Calu3 (cell line): Measurements from ENCODE around the gene MACO1. TPM values are rescaled to one million over a fixed set of nuclear protein-coding genes. Genes with fewer than 3 reads are reported as not detected.

Source experiments
- BruUV-seq: library from RNA; stranded (reverse); fragments of 400-500 nt; replicated peaks from 2 replicates; lab custom pipeline; 2021; lab: Mats Ljungman, UMichigan
- CTCF ChIA-PET: fragments of 300-600 bp; sonication (Branson Sonifier 250); formaldehyde crosslinking; loops from one replicate; lab custom pipeline; 2022; ENCODE audit warnings: antibody characterized with exemption; lab: Charles Lee
- DNase-seq: peaks from one replicate; pipeline ENCODE4 v3.0.0; 2022
- H3K27ac Mint-ChIP-seq: one replicate; pipeline ENCODE4 v1.8.0; 2022; ENCODE audit warnings: mixed read lengths; ENCODE audit not compliant: unreplicated experiment
- H3K27me3 Mint-ChIP-seq: one replicate; pipeline ENCODE4 v1.8.0; 2022; ENCODE audit warnings: mixed read lengths; ENCODE audit not compliant: unreplicated experiment
- H3K36me3 Mint-ChIP-seq: one replicate; pipeline ENCODE4 v1.8.0; 2022; ENCODE audit warnings: mild to moderate bottlenecking, moderate library complexity, mixed read lengths; ENCODE audit not compliant: insufficient read depth, unreplicated experiment
- H3K4me1 Mint-ChIP-seq: one replicate; pipeline ENCODE4 v1.8.0; 2022; ENCODE audit warnings: mild to moderate bottlenecking, low read depth, mixed read lengths; ENCODE audit not compliant: unreplicated experiment
- H3K4me3 Mint-ChIP-seq: one replicate; pipeline ENCODE4 v1.8.0; 2022; ENCODE audit warnings: mild to moderate bottlenecking, low read depth, moderate library complexity, mixed read lengths; ENCODE audit not compliant: unreplicated experiment
- H3K9me3 Mint-ChIP-seq: one replicate; pipeline ENCODE4 v1.8.0; 2022; ENCODE audit warnings: low read depth, mixed read lengths; ENCODE audit not compliant: unreplicated experiment
- CTCF ChIP-seq: fragments of 200-600 bp; IDR thresholded peaks from one replicate; pipeline ENCODE4 v1.8.0; 2022; ENCODE audit warnings: antibody characterized with exemption; ENCODE audit not compliant: unreplicated experiment
- intact Hi-C: fragments of 100-400 bp; cut with micrococcal nuclease; formaldehyde crosslinking; loops from one replicate; pipeline ENCODE4 v1.10.0; 2022; ENCODE audit not compliant: unreplicated experiment
- total RNA-seq: library from RNA; stranded (reverse); gene quantifications from 2 replicates; pipeline ENCODE4 v1.2.3, GENCODE V29; 2022

Gene MACO1
- total RNA-seq, 1 experiment from 2014 or later = 16.4 TPM

DNA sequence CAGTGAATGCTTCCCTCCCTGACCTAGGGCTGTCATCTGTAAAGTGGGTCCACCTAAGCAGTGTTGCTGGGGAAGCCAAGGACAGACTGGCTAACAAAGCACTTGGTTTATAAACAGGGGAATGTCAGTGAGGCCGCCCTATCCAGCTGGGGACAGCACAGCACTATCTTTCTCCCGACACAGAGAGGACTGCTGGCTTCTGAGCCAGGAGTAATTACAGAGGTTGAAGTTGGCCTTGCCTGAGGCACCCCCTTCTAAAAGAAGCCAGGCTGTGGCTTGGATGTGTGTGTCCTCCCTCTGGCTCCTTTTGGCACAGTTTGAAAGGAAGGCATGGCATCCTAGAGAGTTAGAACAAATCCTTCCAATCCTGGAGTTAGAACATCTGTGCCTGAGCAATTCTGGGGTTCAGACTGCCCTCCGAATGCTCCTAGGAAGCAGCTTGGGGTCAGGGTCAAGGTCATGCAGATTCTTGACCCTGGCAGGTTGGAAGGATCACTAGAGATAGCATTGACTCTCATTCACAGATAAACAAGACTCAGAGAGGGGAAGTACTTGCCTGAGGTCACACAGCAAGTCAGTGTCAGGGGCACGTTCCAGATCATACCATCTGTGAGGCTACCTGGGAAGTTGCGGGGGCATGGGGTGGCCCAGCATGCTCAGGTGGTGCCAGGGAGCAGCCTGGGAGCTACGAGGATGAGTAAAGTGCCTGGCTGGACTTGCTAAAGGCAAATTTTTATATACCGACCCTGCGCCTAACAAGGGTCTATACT lies 111.4 kb downstream of the MACO1 start:
- TF ChIP-seq CTCF = no peak
- H3K27me3 Mint-ChIP-seq = peaks cover 4% of the 10 kb centered on the region
- DNase-seq = no peak
- H3K36me3 Mint-ChIP-seq = peaks cover 3% of the 10 kb centered on the region
- no peak overlapping the region for H3K4me3 Mint-ChIP-seq
- H3K4me1 Mint-ChIP-seq = peaks cover 9% of the 10 kb centered on the region
- H3K27ac Mint-ChIP-seq = no peak overlapping the region
- CTCF ChIA-PET = no interaction called here
- no TSS peak for BruUV-seq
- H3K9me3 Mint-ChIP-seq = no peaks in the 10 kb centered on the region
- intact Hi-C loops = no loop called here

DNA sequence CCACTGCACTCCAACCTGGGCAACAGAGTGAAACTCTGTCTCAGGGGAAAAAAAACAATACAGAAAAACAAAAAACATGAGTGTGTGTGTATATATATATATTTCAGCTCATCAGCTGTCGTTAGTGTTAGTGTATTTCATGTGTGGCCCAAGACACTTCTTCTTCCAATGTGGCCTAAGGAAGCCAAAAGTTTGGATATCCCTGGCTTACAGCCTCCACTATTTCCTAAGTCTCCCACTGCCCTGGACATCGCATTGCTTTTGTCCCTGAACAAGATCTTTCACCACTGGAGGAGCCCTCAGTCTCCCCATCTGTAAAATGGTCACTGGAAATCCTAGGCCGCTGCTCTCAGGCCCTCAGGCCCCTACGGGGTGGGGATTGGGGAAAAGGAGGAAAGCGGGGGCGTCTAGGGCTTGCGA lies 112.3 kb downstream of the MACO1 start:
- CTCF ChIA-PET = no interaction called here

GRCh38 chr1:25543425-25544242 lies 112.9 kb downstream of the MACO1 start, which contains the start of gene LDLRAP1:
LDLRAP1 (plus strand) TSS chr1:25543606; CDS start chr1:25543699, 93 bp downstream.
- Mint-ChIP-seq H3K27ac (no peak within 1 kb of the TSS), H3K36me3 (peaks cover 3% of the 10 kb centered on the region), H3K27me3 (no peaks in the 10 kb centered on the region), H3K4me1 (peaks cover under 1% of the 10 kb centered on the region), H3K4me3 (peak within 1 kb of the TSS; percentile 71), H3K9me3 (no peaks in the 10 kb centered on the region)
- BruUV-seq = no TSS peak
- DNase-seq = peak; percentile 71
- TF ChIP-seq CTCF = no peak
- intact Hi-C loops = no loop called here
- CTCF ChIA-PET = no interaction called here

More for the DNA sequence above, 112.3 kb downstream of the MACO1 start:
- no peak for TF ChIP-seq CTCF
- no peaks in the 10 kb centered on the region for H3K27me3 Mint-ChIP-seq
- peak overlapping the region; percentile 71 for H3K4me3 Mint-ChIP-seq
- peaks cover 7% of the 10 kb centered on the region for H3K4me1 Mint-ChIP-seq
- no TSS peak for BruUV-seq
- peaks cover 3% of the 10 kb centered on the region for H3K36me3 Mint-ChIP-seq
- no peak for DNase-seq
- intact Hi-C loops = no loop called here
- no peak overlapping the region for H3K27ac Mint-ChIP-seq
- no peaks in the 10 kb centered on the region for H3K9me3 Mint-ChIP-seq

GRCh38 chr1:25544243-25544764 lies 113.6 kb downstream of the MACO1 start:
- Mint-ChIP-seq H3K4me3 (peak overlapping the region; percentile 71), H3K9me3 (no peaks in the 10 kb centered on the region), H3K36me3 (peaks cover 3% of the 10 kb centered on the region), H3K4me1 (no peaks in the 10 kb centered on the region), H3K27ac (no peak overlapping the region), H3K27me3 (no peaks in the 10 kb centered on the region)
- DNase-seq = no peak
- TF ChIP-seq CTCF = no peak
- no TSS peak for BruUV-seq
- intact Hi-C loops = no loop called here
- CTCF ChIA-PET = interaction anchor here (0.7 kb wide), 1 partner anchor 112 kb away, joined by 3 read pairs; no protein-coding TSS in a partner anchor
